HEK293 (cell line): ENCODE data around the gene EARS2.
A peak's percentile ranks its signal among the peaks of the same experiment; 100 is the strongest.

Experiments used
- CTCF ChIA-PET: fragments of 350-600 bp; formaldehyde crosslinking; extraction: SDS; loops from one replicate; lab custom pipeline; 2021; ENCODE audit warnings: antibody characterized with exemption; lab: Yijun Ruan, JAX
- POLR2A ChIA-PET: fragments of 300-600 bp; formaldehyde crosslinking; extraction: SDS; loops from one replicate; lab custom pipeline; 2020; ENCODE audit warnings: antibody characterized with exemption, inconsistent platforms; lab: Yijun Ruan, JAX
- H3K27ac ChIP-seq: fragments of 200-500 bp; sonication (Bioruptor generic); 2 replicates; pipeline ENCODE4 v1.5.1; 2014; ENCODE audit warnings: low read depth, low read length, control low read depth, inconsistent platforms; ENCODE audit errors: extremely low read depth
- H3K36me3 ChIP-seq, 2 experiments: fragments of 200-500 bp in 1 of 2; sonication (Bioruptor generic) in 1 of 2; 1 replicate in 1 of 2; 2 replicates in 1 of 2; pipeline ENCODE4 v1.5.1; 2014 to 2017; ENCODE audit warnings: inconsistent platforms in 2 of 2, low read length in 2 of 2; ENCODE audit not compliant: control insufficient read depth in 2 of 2, insufficient read depth in 1 of 2
- H3K4me1 ChIP-seq: fragments of 200-500 bp; sonication (Bioruptor generic); 2 replicates; pipeline ENCODE4 v1.5.1; 2014; ENCODE audit warnings: mild to moderate bottlenecking, low read length, inconsistent platforms; ENCODE audit not compliant: control insufficient read depth, insufficient read depth
- H3K4me3 ChIP-seq: 2 replicates; pipeline ENCODE4 v1.5.1; 2011; ENCODE audit warnings: low read depth, mild to moderate bottlenecking, control low read depth, low read length, moderate library complexity
- H3K9me3 ChIP-seq: fragments of 200-500 bp; sonication (Bioruptor generic); 2 replicates; pipeline ENCODE4 v1.5.1; 2014; ENCODE audit warnings: low read depth, low read length, inconsistent platforms; ENCODE audit not compliant: control insufficient read depth, insufficient read depth
- CTCF ChIP-seq: fragments of 450-650 bp; formaldehyde crosslinking; IDR thresholded peaks from 2 replicates; pipeline ENCODE4 v1.5.1; 2016; ENCODE audit warnings: missing biosample characterization, missing genetic modification characterization
- HOXC10 ChIP-seq: sonication (generic); formaldehyde crosslinking; IDR thresholded peaks from 2 replicates; pipeline ENCODE4 v1.8.1; 2023; ENCODE audit warnings: mild to moderate bottlenecking, missing genetic modification reagents
- KLF16 ChIP-seq: fragments of 450-650 bp; formaldehyde crosslinking; IDR thresholded peaks from 2 replicates; pipeline ENCODE4 v1.5.1; 2017; ENCODE audit warnings: missing biosample characterization, missing genetic modification characterization
- PBX3 ChIP-seq: sonication (generic); formaldehyde crosslinking; IDR thresholded peaks from 2 replicates; pipeline ENCODE4 v1.8.1; 2022; ENCODE audit warnings: mild to moderate bottlenecking, moderate library complexity, missing genetic modification reagents
- WT1 ChIP-seq: fragments of 450-650 bp; formaldehyde crosslinking; IDR thresholded peaks from 2 replicates; pipeline ENCODE4 v1.5.1; 2016; ENCODE audit warnings: missing biosample characterization, missing genetic modification characterization
- YY1 ChIP-seq: fragments of 450-650 bp; formaldehyde crosslinking; IDR thresholded peaks from 2 replicates; pipeline ENCODE4 v1.5.1; 2018; ENCODE audit warnings: missing biosample characterization, missing genetic modification characterization
- YY2 ChIP-seq: fragments of 450-650 bp; formaldehyde crosslinking; IDR thresholded peaks from 2 replicates; pipeline ENCODE4 v1.5.1; 2016; ENCODE audit warnings: missing biosample characterization, missing genetic modification characterization
- ZBTB21 ChIP-seq: fragments of 450-650 bp; formaldehyde crosslinking; IDR thresholded peaks from 2 replicates; pipeline ENCODE4 v1.5.1; 2017; ENCODE audit warnings: missing biosample characterization, missing genetic modification characterization
- ZBTB26 ChIP-seq: fragments of 450-650 bp; formaldehyde crosslinking; optimal IDR thresholded peaks from 2 replicates; pipeline ENCODE3; 2016; ENCODE audit warnings: missing biosample characterization, mild to moderate bottlenecking, missing genetic modification characterization
- ZBTB6 ChIP-seq: fragments of 450-650 bp; formaldehyde crosslinking; IDR thresholded peaks from 2 replicates; pipeline ENCODE4 v1.5.1; 2017; ENCODE audit warnings: missing biosample characterization, missing genetic modification characterization
- ZFHX2 ChIP-seq: fragments of 450-650 bp; formaldehyde crosslinking; conservative IDR thresholded peaks from 2 replicates; pipeline ENCODE4 v1.5.1; 2016; ENCODE audit warnings: missing biosample characterization, missing genetic modification characterization
- ZIC2 ChIP-seq: fragments of 450-650 bp; formaldehyde crosslinking; IDR thresholded peaks from 2 replicates; pipeline ENCODE4 v1.5.1; 2016; ENCODE audit warnings: missing biosample characterization, missing genetic modification characterization
- ZNF10 ChIP-seq: fragments of 450-650 bp; formaldehyde crosslinking; IDR thresholded peaks from 2 replicates; pipeline ENCODE4 v1.5.1; 2017; ENCODE audit warnings: missing biosample characterization, missing genetic modification characterization
- ZNF112 ChIP-seq: fragments of 450-650 bp; formaldehyde crosslinking; IDR thresholded peaks from 2 replicates; pipeline ENCODE4 v1.5.0; 2017; ENCODE audit warnings: missing biosample characterization, missing genetic modification characterization
- ZNF223 ChIP-seq: fragments of 450-650 bp; formaldehyde crosslinking; IDR thresholded peaks from 2 replicates; pipeline ENCODE4 v1.5.1; 2016; ENCODE audit warnings: missing biosample characterization, missing genetic modification characterization
- ZNF292 ChIP-seq: fragments of 450-650 bp; formaldehyde crosslinking; IDR thresholded peaks from 2 replicates; pipeline ENCODE4 v1.5.1; 2016; ENCODE audit warnings: low read depth, missing biosample characterization, missing genetic modification characterization, borderline replicate concordance
- ZNF302 ChIP-seq: fragments of 450-650 bp; formaldehyde crosslinking; IDR thresholded peaks from 2 replicates; pipeline ENCODE4 v1.5.1; 2016; ENCODE audit warnings: missing biosample characterization, missing genetic modification characterization, low read depth
- ZNF335 ChIP-seq: fragments of 450-650 bp; formaldehyde crosslinking; conservative IDR thresholded peaks from 2 replicates; pipeline ENCODE4 v1.5.1; 2016; ENCODE audit warnings: missing biosample characterization, missing genetic modification characterization
- ZNF366 ChIP-seq: fragments of 450-650 bp; formaldehyde crosslinking; conservative IDR thresholded peaks from 2 replicates; pipeline ENCODE4 v1.5.1; 2016; ENCODE audit warnings: missing biosample characterization, missing genetic modification characterization
- ZNF404 ChIP-seq: fragments of 450-650 bp; formaldehyde crosslinking; IDR thresholded peaks from 2 replicates; pipeline ENCODE4 v1.5.1; 2017; ENCODE audit warnings: missing biosample characterization, missing genetic modification characterization
- ZNF433 ChIP-seq: fragments of 450-650 bp; formaldehyde crosslinking; IDR thresholded peaks from 2 replicates; pipeline ENCODE4 v1.5.1; 2016; ENCODE audit warnings: missing biosample characterization, missing genetic modification characterization, low read depth
- ZNF449 ChIP-seq: fragments of 450-650 bp; formaldehyde crosslinking; IDR thresholded peaks from 2 replicates; pipeline ENCODE4 v1.5.1; 2017; ENCODE audit warnings: missing biosample characterization, mild to moderate bottlenecking, missing genetic modification characterization, moderate library complexity
- ZNF488 ChIP-seq: fragments of 450-650 bp; formaldehyde crosslinking; IDR thresholded peaks from 2 replicates; pipeline ENCODE4 v1.5.1; 2016; ENCODE audit warnings: missing biosample characterization, missing genetic modification characterization
- ZNF501 ChIP-seq: fragments of 450-650 bp; formaldehyde crosslinking; IDR thresholded peaks from 2 replicates; pipeline ENCODE4 v1.5.1; 2016; ENCODE audit warnings: missing biosample characterization, missing genetic modification characterization
- ZNF514 ChIP-seq: fragments of 450-650 bp; formaldehyde crosslinking; IDR thresholded peaks from 2 replicates; pipeline ENCODE4 v1.5.1; 2016; ENCODE audit warnings: missing biosample characterization, missing genetic modification characterization
- ZNF544 ChIP-seq: fragments of 450-650 bp; formaldehyde crosslinking; IDR thresholded peaks from 2 replicates; pipeline ENCODE4 v1.5.0; 2017; ENCODE audit warnings: missing biosample characterization, missing genetic modification characterization
- ZNF549 ChIP-seq: fragments of 450-650 bp; IDR thresholded peaks from 2 replicates; pipeline ENCODE4 v1.5.1; 2018; ENCODE audit warnings: missing biosample characterization, missing genetic modification characterization, mild to moderate bottlenecking, inconsistent platforms, moderate library complexity
- ZNF596 ChIP-seq: fragments of 450-650 bp; IDR thresholded peaks from 2 replicates; pipeline ENCODE4 v1.5.0; 2018; ENCODE audit warnings: missing biosample characterization, mild to moderate bottlenecking, missing genetic modification characterization, moderate library complexity
- ZNF777 ChIP-seq: fragments of 450-650 bp; formaldehyde crosslinking; IDR thresholded peaks from 2 replicates; pipeline ENCODE4 v1.5.1; 2017; ENCODE audit warnings: missing biosample characterization, missing genetic modification characterization, borderline replicate concordance
- ZNF785 ChIP-seq: fragments of 450-650 bp; formaldehyde crosslinking; IDR thresholded peaks from 2 replicates; pipeline ENCODE4 v1.5.1; 2016; ENCODE audit warnings: missing biosample characterization, missing genetic modification characterization

The EARS2 gene

GRCh38 chr16:23557779-23558702 is 891 bp upstream of the EARS2 start:
- Histone ChIP-seq H3K9me3 (no peaks in the 10 kb centered on the region), H3K27ac (peak overlapping the region; percentile 60; the same call in 1 of the 2 replicates), H3K36me3 (peaks cover 8 to 45% of the 10 kb centered on the region in 2 experiments), H3K4me1 (no peaks in the 10 kb centered on the region), H3K4me3 (peak overlapping the region; percentile 87)
- CTCF ChIA-PET = interaction anchor here (0.6 to 1.5 kb wide), 16 partner anchors 12 to 973 kb away, joined by 3 to 11 read pairs (median 3); partner anchors contain the start of gene NDUFAB1
- POLR2A ChIA-PET = interaction anchor here (0.7 to 1.6 kb wide), 15 partner anchors 11 to 170 kb away, joined by 3 to 8 read pairs (median 4); partner anchors contain the start of gene GGA2
- TF ChIP-seq ZNF777 (tag by site-specific recombination) (no peak), HOXC10 (CRISPR knock-in tag) (0 out of 2 replicates have a peak, but pooled peaks have one; percentile 40), ZIC2 (tag by site-specific recombination) (peak; percentile 37; the same call in 1 of the 2 replicates), ZNF549 (tag by site-specific recombination) (0 out of 2 replicates have a peak, but pooled peaks have one; percentile 9), ZNF366 (tag by site-specific recombination) (no peak), ZNF10 (tag by site-specific recombination) (no peak), KLF16 (no peak), YY1 (tag by site-specific recombination) (peak; percentile 43; the same call in 1 of the 2 replicates), PBX3 (CRISPR knock-in tag) (no peak), ZNF433 (tag by site-specific recombination) (no peak), ZNF488 (tag by site-specific recombination) (no peak), WT1 (tag by site-specific recombination) (no peak), ZNF785 (tag by site-specific recombination) (no peak), ZNF223 (no peak), ZBTB21 (tag by site-specific recombination) (no peak), ZNF292 (tag by site-specific recombination) (no peak), YY2 (tag by site-specific recombination) (0 out of 2 replicates have a peak, but pooled peaks have one; percentile 11), ZNF335 (tag by site-specific recombination) (peak; percentile 77), ZNF514 (tag by site-specific recombination) (no peak), ZNF449 (tag by site-specific recombination) (no peak), ZNF112 (tag by site-specific recombination) (no peak), ZNF596 (tag by site-specific recombination) (0 out of 2 replicates have a peak, but pooled peaks have one; percentile 8), ZBTB26 (peak; percentile 23), ZNF302 (tag by site-specific recombination) (no peak), ZNF544 (tag by site-specific recombination) (no peak), ZBTB6 (tag by site-specific recombination) (peak; percentile 36; the same call in 1 of the 2 replicates), CTCF (tag by site-specific recombination) (no peak), ZNF501 (no peak), ZNF404 (tag by site-specific recombination) (no peak), ZFHX2 (no peak; the same call in 1 of the 2 replicates)
